Brain microvascular endothelial cell (primary cell): ENCODE data around the gene PEAK1.

Experiments
- DNase-seq: peaks from one replicate; pipeline ENCODE4 v3.0.0-alpha.2; 2020
- H3K27ac ChIP-seq: fragments of 250-450 bp; sonication (Bioruptor Pico); 2 replicates; pipeline ENCODE4 v1.5.1; 2020; ENCODE audit warnings: mild to moderate bottlenecking, moderate library complexity
- H3K27me3 ChIP-seq: fragments of 250-450 bp; sonication (Bioruptor Pico); replicated peaks from 2 replicates; pipeline ENCODE4 v1.5.1; 2020; ENCODE audit warnings: mild to moderate bottlenecking
- H3K36me3 ChIP-seq: fragments of 250-450 bp; sonication (Bioruptor Pico); replicated peaks from 2 replicates; pipeline ENCODE4 v1.5.1; 2020; ENCODE audit warnings: mild to moderate bottlenecking
- H3K4me3 ChIP-seq: 2 replicates; pipeline ENCODE4 v1.5.1; 2011; ENCODE audit warnings: low read depth, mild to moderate bottlenecking, control low read depth, low read length, moderate library complexity
- CTCF ChIP-seq: IDR thresholded peaks from 2 replicates; pipeline ENCODE4 v1.5.1; 2011; ENCODE audit warnings: low read depth, mild to moderate bottlenecking, moderate library complexity, low read length, control low read depth, inconsistent platforms; ENCODE audit errors: missing control alignments
- in situ Hi-C: cut with HindIII; loops from 2 replicates; pipeline ENCODE4 v1.10.0; 2017; ENCODE audit warnings: low sequenced_read_pairs, low pct_ligation_motif_present

The PEAK1 gene

GRCh38 chr15:77171221-77171967 is 248.5 kb downstream of the PEAK1 start:
- no peak for TF ChIP-seq CTCF
- Histone ChIP-seq H3K27ac (no peak overlapping the region), H3K36me3 (no peaks in the 10 kb centered on the region), H3K4me3 (no peak overlapping the region), H3K27me3 (no peaks in the 10 kb centered on the region)
- DNase-seq, result no peak
- in situ Hi-C loops, result no loop called here

GRCh38 chr15:77168616-77169015 is 251.3 kb downstream of the PEAK1 start:
- TF ChIP-seq CTCF, result no peak
- Histone ChIP-seq H3K36me3 (no peaks in the 10 kb centered on the region), H3K27me3 (no peaks in the 10 kb centered on the region), H3K27ac (no peak overlapping the region), H3K4me3 (no peak overlapping the region)
- in situ Hi-C loops, result no loop called here
- DNase-seq, result no peak

DNA sequence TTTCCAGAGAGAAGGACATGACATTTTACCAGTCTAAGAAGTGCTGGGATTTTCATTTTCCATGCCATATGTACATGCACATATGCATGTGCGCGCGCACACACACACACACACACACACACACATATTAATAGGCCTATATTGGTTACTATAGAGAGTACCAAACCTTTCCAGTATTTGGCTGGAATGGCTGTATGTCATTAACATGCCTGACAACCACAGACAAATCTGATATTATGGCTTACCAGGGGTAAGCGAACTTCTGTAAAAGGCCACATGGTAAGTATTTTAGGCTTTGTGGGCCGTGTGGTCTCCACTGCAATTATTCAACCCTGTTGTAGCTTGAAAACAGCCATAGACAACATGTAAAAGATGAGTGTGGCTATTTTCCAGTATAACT is 251.8 kb downstream of the PEAK1 start:
- no peak for TF ChIP-seq CTCF
- no peak for DNase-seq
- in situ Hi-C loops, result no loop called here
- Histone ChIP-seq H3K36me3 (no peaks in the 10 kb centered on the region), H3K4me3 (no peak overlapping the region), H3K27ac (no peak overlapping the region), H3K27me3 (no peaks in the 10 kb centered on the region)

DNA sequence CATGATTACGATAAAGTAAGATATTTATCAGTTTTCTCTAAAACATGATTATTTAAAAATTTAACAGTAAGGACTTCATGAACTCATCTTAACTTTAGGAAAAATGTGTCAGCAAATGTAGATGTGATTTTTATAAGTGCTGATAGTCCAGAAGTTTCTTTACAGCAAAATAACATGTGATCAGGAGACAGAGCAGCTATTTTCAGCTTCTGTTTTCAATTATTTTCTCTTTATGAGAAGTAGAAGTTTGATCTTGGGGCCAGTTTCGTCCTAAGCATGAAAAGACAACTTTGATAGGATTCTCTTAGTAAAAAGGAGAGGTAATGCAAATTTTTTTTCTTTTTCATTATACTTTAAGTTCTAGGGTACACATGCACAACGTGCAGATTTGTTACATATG is 252.5 kb downstream of the PEAK1 start:
- in situ Hi-C loops, result no loop called here
- no peak overlapping the region for H3K4me3 ChIP-seq
- no peak overlapping the region for H3K27ac ChIP-seq
- no peak for DNase-seq
- H3K27me3 ChIP-seq, result no peaks in the 10 kb centered on the region
- H3K36me3 ChIP-seq, result no peaks in the 10 kb centered on the region
- no peak for TF ChIP-seq CTCF

- no peak overlapping the region for H3K4me3 ChIP-seq
- in situ Hi-C loops, result no loop called here
- DNase-seq, result no peak
- no peaks in the 10 kb centered on the region for H3K36me3 ChIP-seq
- no peaks in the 10 kb centered on the region for H3K27me3 ChIP-seq
- TF ChIP-seq CTCF, result no peak
- H3K27ac ChIP-seq, result no peak overlapping the region
Measured at GRCh38 chr15:77163781-77164384, 256.0 kb downstream of the PEAK1 start.
